Right lobe of liver (tissue), 4 donors: ENCODE data around the gene LMAN1.

Experiments
- CTCF ChIP-seq, 4 donors: fragments of 200-600 bp in 3 of 4; fragments of 450-650 bp in 1 of 4; IDR thresholded peaks; one replicate each; pipeline versions ENCODE4 v1.5.1 to v1.8.0; 2016 to 2022; ENCODE audit warnings: antibody characterized with exemption in 4 of 4, mild to moderate bottlenecking in 2 of 4
- POLR2A ChIP-seq: fragments of 450-650 bp; IDR thresholded peaks from one replicate; pipeline ENCODE4 v1.6.1; 2017; ENCODE audit warnings: antibody characterized with exemption, mild to moderate bottlenecking
- donor health status: DM: no; HTN: no; CAD: no.
- donor health status: DM: no; HTN: no; CAD: no.
- donor health status: DM: no; HTN: yes; CAD: no.

- TF ChIP-seq CTCF (IDR thresholded peaks at IDR 0.05): no peak
- TF ChIP-seq POLR2A: no peak
Observed at GRCh38 chr18:59382383-59382782, 23.3 kb upstream of the LMAN1 start.
